OCI-M1 (cell line): ENCODE data around the gene TTC21A.
"Not testable (repeated sequence)": the region's sequence is repeated elsewhere in the genome, so short reads cannot be mapped to it uniquely, and the experiment has no call there.

Source experiments
- DNase-seq: peaks from one replicate; lab custom pipeline; 2025; lab: John Stamatoyannopoulos, UW

The TTC21A gene

GRCh38 chr3:39107388-39108199, at the start of gene TTC21A, which contains the start of gene GORASP1:
Gene TTC21A, plus strand, starts transcription at chr3:39107680. Its CDS starts 158 bp downstream, at chr3:39107838.
Gene GORASP1, minus strand, starts transcription at chr3:39107627. Its CDS starts 86 bp downstream, at chr3:39107541.
- DNase-seq = peak; percentile 86

- not testable (repeated sequence) for DNase-seq
Measured at GRCh38 chr3:39061228-39061627, 46.3 kb upstream of the TTC21A start.

GRCh38 chr3:39062180-39062579, 45.3 kb upstream of the TTC21A start:
- no peak for DNase-seq

GRCh38 chr3:39063143-39063542, 44.3 kb upstream of the TTC21A start:
- DNase-seq = no peak

GRCh38 chr3:39064646-39065045, 42.8 kb upstream of the TTC21A start:
- no peak for DNase-seq

- peak; percentile 86 for DNase-seq
Measured at GRCh38 chr3:39065197-39065596, 42.3 kb upstream of the TTC21A start.

GRCh38 chr3:39067286-39067685, 40.2 kb upstream of the TTC21A start:
- DNase-seq = no peak

GRCh38 chr3:39068556-39068955, 38.9 kb upstream of the TTC21A start:
- no peak for DNase-seq

- no peak for DNase-seq
Measured at GRCh38 chr3:39075910-39076309, 31.6 kb upstream of the TTC21A start.

- DNase-seq = no peak
Measured at GRCh38 chr3:39079530-39079929, 27.9 kb upstream of the TTC21A start.

- no peak for DNase-seq
Measured at GRCh38 chr3:39080026-39080425, 27.5 kb upstream of the TTC21A start.

GRCh38 chr3:39082666-39083313, 24.7 kb upstream of the TTC21A start:
- peak; percentile 16 for DNase-seq

- DNase-seq = no peak
Measured at GRCh38 chr3:39086144-39086543, 21.3 kb upstream of the TTC21A start.

GRCh38 chr3:39088456-39088855, 19.0 kb upstream of the TTC21A start:
- no peak for DNase-seq

- no peak for DNase-seq
Measured at GRCh38 chr3:39088889-39089288, 18.6 kb upstream of the TTC21A start.

- no peak for DNase-seq
Measured at GRCh38 chr3:39090922-39091321, 16.6 kb upstream of the TTC21A start.

- DNase-seq = peak; percentile 73
Measured at GRCh38 chr3:39094851-39095677, 12.4 kb upstream of the TTC21A start.

GRCh38 chr3:39095778-39096177, 11.7 kb upstream of the TTC21A start:
- no peak for DNase-seq

GRCh38 chr3:39096775-39097174, 10.7 kb upstream of the TTC21A start:
- no peak for DNase-seq

GRCh38 chr3:39097716-39098472, 9.6 kb upstream of the TTC21A start:
- no peak for DNase-seq

- no peak for DNase-seq
Measured at GRCh38 chr3:39098473-39099000, 8.9 kb upstream of the TTC21A start.
